HFFc6 (cell line): ENCODE measurements around the gene CCDC86. TPM values are rescaled to one million over a fixed set of nuclear protein-coding genes. Genes with fewer than 3 reads are reported as not detected.

Source experiments
- DNase-seq: peaks from one replicate; pipeline ENCODE4 v3.0.0-alpha.2; 2018
- H3K27ac Mint-ChIP-seq: 2 replicates; pipeline ENCODE4 v1.8.0; 2020; ENCODE audit warnings: mild to moderate bottlenecking, mixed read lengths
- H3K27me3 Mint-ChIP-seq: 2 replicates; pipeline ENCODE4 v1.8.0; 2021; ENCODE audit warnings: mild to moderate bottlenecking, moderate library complexity, mixed read lengths; ENCODE audit not compliant: insufficient read depth
- H3K36me3 Mint-ChIP-seq: 2 replicates; pipeline ENCODE4 v1.8.0; 2021; ENCODE audit warnings: low read depth, mixed read lengths
- H3K4me1 Mint-ChIP-seq: 2 replicates; pipeline ENCODE4 v1.8.0; 2020; ENCODE audit warnings: low read depth, mixed read lengths
- H3K4me3 Mint-ChIP-seq: 2 replicates; pipeline ENCODE4 v1.8.0; 2020; ENCODE audit warnings: mild to moderate bottlenecking, moderate library complexity, mixed read lengths
- H3K9me3 Mint-ChIP-seq: 2 replicates; pipeline ENCODE4 v1.8.0; 2020; ENCODE audit warnings: mild to moderate bottlenecking, mixed read lengths
- total RNA-seq, 6 experiments: library from RNA; stranded (reverse); fragmentation: NEBNext Ultra II Directional; extraction: Animal tissue kit (Norgen Biotek cat#: 25700); gene quantifications; 2 replicates in 1 of 6; 3 replicates in 5 of 6; pipeline ENCODE4 v1.2.3, GENCODE V29; 2021
- TF ChIP-seq, protein P1 (sequence below): fragments of 200-600 bp; sonication (generic); IDR thresholded peaks from 2 replicates; pipeline ENCODE4 v1.5.0; 2021; ENCODE audit warnings: antibody characterized with exemption, mild to moderate bottlenecking

Gene CCDC86
- total RNA-seq, 6 experiments from 2014 or later = 45.4 to 66.3 (median 54.4) TPM

DNA sequence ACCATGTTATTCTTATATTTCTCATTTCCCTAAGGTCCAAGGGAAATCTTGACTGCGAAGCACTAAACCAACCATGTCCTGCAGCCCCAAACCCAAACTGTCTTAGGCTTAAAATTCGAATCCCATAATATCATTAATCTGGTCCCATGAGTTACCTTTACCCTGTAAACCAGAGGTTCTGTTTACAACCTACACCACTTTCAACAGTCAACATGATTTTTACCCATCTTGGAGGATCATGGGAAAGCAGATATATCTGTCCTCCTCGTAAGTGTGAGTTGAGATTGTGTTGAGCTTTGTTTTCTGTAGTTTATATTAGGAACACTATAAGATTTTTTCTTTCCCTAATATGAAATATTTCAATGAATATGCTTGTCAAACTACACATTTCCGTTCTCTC lies 58.1 kb downstream of the CCDC86 start:
- Mint-ChIP-seq H3K9me3 (no peaks in the 10 kb centered on the region), H3K27ac (no peak overlapping the region), H3K36me3 (peaks cover 12% of the 10 kb centered on the region), H3K4me1 (peaks cover 11% of the 10 kb centered on the region), H3K27me3 (no peaks in the 10 kb centered on the region), H3K4me3 (no peak overlapping the region)
- TF ChIP-seq, protein P1, sequence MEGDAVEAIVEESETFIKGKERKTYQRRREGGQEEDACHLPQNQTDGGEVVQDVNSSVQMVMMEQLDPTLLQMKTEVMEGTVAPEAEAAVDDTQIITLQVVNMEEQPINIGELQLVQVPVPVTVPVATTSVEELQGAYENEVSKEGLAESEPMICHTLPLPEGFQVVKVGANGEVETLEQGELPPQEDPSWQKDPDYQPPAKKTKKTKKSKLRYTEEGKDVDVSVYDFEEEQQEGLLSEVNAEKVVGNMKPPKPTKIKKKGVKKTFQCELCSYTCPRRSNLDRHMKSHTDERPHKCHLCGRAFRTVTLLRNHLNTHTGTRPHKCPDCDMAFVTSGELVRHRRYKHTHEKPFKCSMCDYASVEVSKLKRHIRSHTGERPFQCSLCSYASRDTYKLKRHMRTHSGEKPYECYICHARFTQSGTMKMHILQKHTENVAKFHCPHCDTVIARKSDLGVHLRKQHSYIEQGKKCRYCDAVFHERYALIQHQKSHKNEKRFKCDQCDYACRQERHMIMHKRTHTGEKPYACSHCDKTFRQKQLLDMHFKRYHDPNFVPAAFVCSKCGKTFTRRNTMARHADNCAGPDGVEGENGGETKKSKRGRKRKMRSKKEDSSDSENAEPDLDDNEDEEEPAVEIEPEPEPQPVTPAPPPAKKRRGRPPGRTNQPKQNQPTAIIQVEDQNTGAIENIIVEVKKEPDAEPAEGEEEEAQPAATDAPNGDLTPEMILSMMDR = no peak
- DNase-seq = no peak

Other genes with a start within 250 kb of the CCDC86 start
- gene MS4A8, start 142.5 kb upstream of the CCDC86 start, total RNA-seq = not detected
- gene MS4A18, start 117.4 kb upstream of the CCDC86 start, total RNA-seq = not detected
- gene MS4A15, start 85.2 kb upstream of the CCDC86 start, total RNA-seq = not detected
- gene MS4A10, start 56.8 kb upstream of the CCDC86 start, total RNA-seq = not detected
- not detected for gene PTGDR2, start 13.8 kb downstream of the CCDC86 start, total RNA-seq
- under 1 TPM in 3 of 6 experiments, not detected in 3; 0.13 to 0.30 (median 0.29) TPM for gene ZP1, start 25.4 kb downstream of the CCDC86 start, total RNA-seq
- gene PRPF19, start 64.5 kb downstream of the CCDC86 start, total RNA-seq = 10 to 100 TPM; 72.5 to 95.1 (median 89.4) TPM
- 100 to 1,000 TPM in 1 of 6 experiments, 10 to 100 TPM in 5; 74.6 to 101 (median 92.5) TPM for gene TMEM109, start 72.0 kb downstream of the CCDC86 start, total RNA-seq
- gene TMEM132A, start 82.3 kb downstream of the CCDC86 start, total RNA-seq = 10 to 100 TPM; 23.8 to 32.2 (median 26.9) TPM
- gene SLC15A3, start 110.1 kb downstream of the CCDC86 start, total RNA-seq = 1 to 10 TPM; 2.7 to 6.6 (median 3.4) TPM
- not detected for gene CD6, start 129.6 kb downstream of the CCDC86 start, total RNA-seq